HepG2 (cell line): Measurements from ENCODE around the gene CREG2. TPM values are rescaled to one million over a fixed set of nuclear protein-coding genes. Genes with fewer than 3 reads are reported as not detected.

Experiments
- ATAC-seq: fragments of 200-7000 bp; cut with Tn5 transposase; 3 replicates; pipeline ENCODE4 v1.9.1; 2020; ENCODE audit warnings: mild to moderate bottlenecking, moderate library complexity
- BruUV-seq: library from RNA; stranded (reverse); fragments of 400-500 nt; replicated peaks from 2 replicates; lab custom pipeline; 2021; lab: Mats Ljungman, UMichigan
- CTCF ChIA-PET: fragments of 300-600 bp; formaldehyde crosslinking; extraction: SDS; loops from one replicate; lab custom pipeline; 2021; ENCODE audit warnings: low total read pairs, inconsistent platforms, low intra/inter-chr PET ratio; lab: Yijun Ruan, JAX
- POLR2A ChIA-PET: fragments of 350-600 bp; sonication (Branson Sonifier 250); formaldehyde crosslinking; loops from one replicate; lab custom pipeline; 2020; ENCODE audit warnings: antibody characterized with exemption, inconsistent platforms; lab: Yijun Ruan, JAX
- DNase-seq: peaks from one replicate; pipeline ENCODE4 v3.0.0-alpha.2; 2015; ENCODE audit warnings: low spot score
- FAIRE-seq: peaks from 3 replicates; lab custom pipeline; 2011; peaks lifted over from hg19 to GRCh38; lab: Jason Lieb, UNC
- H2AFZ ChIP-seq: one replicate; pipeline ENCODE4 v1.6.1; 2011; ENCODE audit warnings: low read length, inconsistent platforms
- H3K27ac ChIP-seq: fragments of 300-600 bp; 3 replicates; pipeline ENCODE4 v1.8.0; 2011; ENCODE audit warnings: mixed run types, mild to moderate bottlenecking, mixed read lengths, low read length, inconsistent platforms; ENCODE audit not compliant: insufficient read depth; ENCODE audit errors: extremely low read length
- H3K27me3 ChIP-seq, 2 experiments: fragments of 200-600 bp in 1 of 2; 2 replicates in 1 of 2; 3 replicates in 1 of 2; pipeline versions ENCODE4 v1.6.0 to v1.8.0; 2011; ENCODE audit warnings: low read length in 2 of 2, mild to moderate bottlenecking in 2 of 2, moderate library complexity in 2 of 2, inconsistent platforms in 1 of 2; ENCODE audit not compliant: insufficient read depth in 2 of 2, control insufficient read depth in 1 of 2
- H3K36me3 ChIP-seq, 2 experiments: fragments of 200-600 bp in 1 of 2; replicated peaks in 1 of 2; 2 replicates in 1 of 2; 3 replicates in 1 of 2; pipeline versions ENCODE4 v1.5.1 to v1.8.0; 2011; ENCODE audit warnings: low read length in 2 of 2, inconsistent platforms in 1 of 2; ENCODE audit not compliant: insufficient read depth in 2 of 2, control insufficient read depth in 1 of 2
- H3K4me1 ChIP-seq: 2 replicates; pipeline ENCODE4 v1.5.1; 2012; ENCODE audit warnings: low read length, inconsistent platforms; ENCODE audit not compliant: insufficient read depth
- H3K4me2 ChIP-seq: 2 replicates; pipeline ENCODE4 v1.6.0; 2011; ENCODE audit warnings: low read depth, low read length, inconsistent platforms
- H3K4me3 ChIP-seq, 3 experiments: fragments of 200-600 bp in 1 of 3; sonication (generic), shearing (Covaris generic) in 1 of 3; replicated peaks in 1 of 3; 2 replicates each; pipeline ENCODE4 v1.5.1; 2011 to 2016; ENCODE audit warnings: low read length in 3 of 3, inconsistent platforms in 2 of 3, low read depth in 2 of 3, mild to moderate bottlenecking in 2 of 3, control low read depth in 1 of 3, mixed read lengths in 1 of 3; ENCODE audit not compliant: insufficient read depth in 1 of 3
- H3K79me2 ChIP-seq: one replicate; pipeline ENCODE4 v1.6.1; 2011; ENCODE audit warnings: low read length, inconsistent platforms; ENCODE audit not compliant: insufficient read depth
- H3K9ac ChIP-seq: 2 replicates; pipeline ENCODE4 v1.6.0; 2011; ENCODE audit warnings: mild to moderate bottlenecking, low read depth, low read length, inconsistent platforms; ENCODE audit not compliant: insufficient read depth
- H3K9me3 ChIP-seq: 2 replicates; pipeline ENCODE4 v1.5.1; 2012; ENCODE audit warnings: mild to moderate bottlenecking, low read length
- H4K20me1 ChIP-seq: 2 replicates; pipeline ENCODE4 v1.6.0; 2011; ENCODE audit warnings: inconsistent platforms, mild to moderate bottlenecking, low read length, moderate library complexity; ENCODE audit not compliant: insufficient read depth
- ADNP ChIP-seq: sonication (generic); formaldehyde crosslinking; IDR thresholded peaks from 2 replicates; pipeline ENCODE4 v1.4.0; 2020; ENCODE audit warnings: missing genetic modification reagents
- ELF1 ChIP-seq: sonication (generic); formaldehyde crosslinking; IDR thresholded peaks from 2 replicates; pipeline ENCODE4 v1.4.0; 2020; ENCODE audit warnings: missing genetic modification reagents
- NONO ChIP-seq, 2 experiments: fragments of 450-650 bp in 1 of 2; sonication (generic) in 1 of 2; formaldehyde crosslinking in 1 of 2; IDR thresholded peaks in 1 of 2; conservative IDR thresholded peaks in 1 of 2; 2 replicates each; pipeline versions ENCODE4 v1.6.1 to v1.8.0; 2017 to 2022; ENCODE audit warnings: mild to moderate bottlenecking in 1 of 2, missing genetic modification reagents in 1 of 2, moderate library complexity in 1 of 2
- ZNF562 ChIP-seq: sonication (generic); formaldehyde crosslinking; IDR thresholded peaks from 2 replicates; pipeline ENCODE4 v1.8.0; 2022; ENCODE audit warnings: missing genetic modification reagents, borderline replicate concordance
- ZNF781 ChIP-seq: sonication (generic); formaldehyde crosslinking; IDR thresholded peaks from 2 replicates; pipeline ENCODE4 v1.5.1; 2020; ENCODE audit warnings: borderline replicate concordance, mild to moderate bottlenecking, missing genetic modification reagents; ENCODE audit errors: not compliant biosample characterization
- WGBS: methylation state at CpG from one replicate; pipeline ENCODE4 v1.1.6; 2017; ENCODE audit warnings: low lambda C conversion rate; 5-methylcytosine and 5-hydroxymethylcytosine counted together
- in situ Hi-C: cut with HindIII; loops from 2 replicates; pipeline ENCODE4 v1.10.0; 2017; ENCODE audit warnings: low pct_unique_long_range_greater_than_20kb; ENCODE audit not compliant: extremely low pct_ligation_motif_present
- intact Hi-C: fragments of 100-400 bp; cut with micrococcal nuclease; formaldehyde crosslinking; loops from one replicate; pipeline ENCODE4 v1.10.0; 2022; ENCODE audit not compliant: unreplicated experiment
- polyA plus RNA-seq, 8 experiments: library from polyadenylated mRNA; depleted of rRNA in 3 of 8; stranded (reverse) in 7 of 8; unstranded in 1 of 8; fragments of >200 nt; fragmentation: Illumina TruSeq in 4 of 8; extraction: Trizol in 4 of 8; gene quantifications; 2 replicates each; pipeline versions ENCODE4 v1.2.1 to v1.2.3, GENCODE V29; 2011 to 2016; ENCODE audit warnings: low read depth in 4 of 8, missing spikeins in 1 of 8, mixed read lengths in 1 of 8; ENCODE audit not compliant: insufficient read depth in 1 of 8
- total RNA-seq, 5 experiments: library from RNA; depleted of rRNA; stranded (reverse); fragments of >200 nt; fragmentation: Illumina TruSeq; extraction: Trizol; gene quantifications; 2 replicates each; pipeline ENCODE4 v1.2.3, GENCODE V29; 2016; ENCODE audit warnings: low read depth in 1 of 5
- TF ChIP-seq, protein P1 (sequence below): sonication (generic); formaldehyde crosslinking; IDR thresholded peaks from 2 replicates; pipeline ENCODE4 v1.4.0; 2020; ENCODE audit warnings: missing genetic modification reagents
- TF ChIP-seq, protein P2 (sequence below), 2 experiments: sonication (generic) in 1 of 2; formaldehyde crosslinking in 1 of 2; IDR thresholded peaks; 2 replicates each; pipeline versions ENCODE4 v1.4.0 to v1.6.1; 2018 to 2020; ENCODE audit warnings: missing genetic modification reagents in 2 of 2, borderline replicate concordance in 1 of 2, low read depth in 1 of 2, mild to moderate bottlenecking in 1 of 2, missing biosample characterization in 1 of 2
- TF ChIP-seq, protein P3 (sequence below): sonication (generic); formaldehyde crosslinking; IDR thresholded peaks from 2 replicates; pipeline ENCODE4 v1.5.0; 2020; ENCODE audit warnings: mild to moderate bottlenecking, missing genetic modification reagents, borderline replicate concordance
- TF ChIP-seq, protein P4 (sequence below): sonication (generic); formaldehyde crosslinking; IDR thresholded peaks from 2 replicates; pipeline ENCODE4 v1.4.0; 2020; ENCODE audit warnings: mild to moderate bottlenecking, missing genetic modification reagents, borderline replicate concordance

CREG2 gene
- total and polyA plus RNA-seq, 2 of the 13 experiments (the other 11 are each of a cell fraction or from before 2014, with no cell fraction given), result 0.18 to 0.26 TPM

DNA sequence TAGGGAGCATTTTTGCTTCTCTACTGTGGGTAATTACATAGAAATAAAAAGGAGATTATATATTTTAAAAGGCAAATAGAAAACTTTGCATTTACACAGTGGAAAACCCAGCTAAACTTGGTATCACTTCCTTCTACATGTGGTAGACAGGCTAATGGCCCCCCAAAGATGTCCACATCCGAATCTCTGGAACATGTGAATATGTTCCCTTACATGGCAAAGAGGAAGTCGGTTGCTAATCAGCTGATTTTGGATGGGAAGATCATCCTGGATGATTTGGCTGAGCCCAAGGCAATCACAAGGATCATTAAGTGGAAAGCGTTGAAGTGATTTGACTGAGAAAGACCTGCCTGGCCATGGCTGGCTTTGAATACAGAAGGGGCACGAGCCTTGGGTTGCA, 26.2 kb downstream of the CREG2 start:
- POLR2A ChIA-PET, result no interaction called here
- DNase-seq (no peak), FAIRE-seq (no peak), ATAC-seq (no peak)
- no peaks in the 10 kb centered on the region for H4K20me1 ChIP-seq
- no peak overlapping the region for H3K9ac ChIP-seq
- H3K36me3 ChIP-seq, result no peaks in the 10 kb centered on the region
- H3K4me2 ChIP-seq, result no peak overlapping the region
- H3K9me3 ChIP-seq, result no peaks in the 10 kb centered on the region
- BruUV-seq, result no TSS peak
- H3K4me1 ChIP-seq, result peaks cover 12% of the 10 kb centered on the region
- intact Hi-C loops, result no loop called here
- CTCF ChIA-PET, result no interaction called here
- H3K27ac ChIP-seq, result no peak overlapping the region
- peaks cover 0 to 18% of the 10 kb centered on the region in 2 experiments; a peak in 4 of 5 replicates for H3K27me3 ChIP-seq
- H3K4me3 ChIP-seq, result no peak overlapping the region
- WGBS, result 18% methylated on average over 4 of the region's 4 CpGs
- no peak overlapping the region for H2AFZ ChIP-seq
- in situ Hi-C loops, result no loop called here
- no peaks in the 10 kb centered on the region for H3K79me2 ChIP-seq
- TF ChIP-seq ADNP (CRISPR knock-in tag) (no peak), ZNF781 (CRISPR knock-in tag) (no peak), ELF1 (CRISPR knock-in tag) (no peak), NONO (IDR thresholded peaks at IDR 0.05) (no peak), NONO (CRISPR knock-in tag; conservative IDR thresholded peaks at IDR 0.05) (no peak), ZNF562 (CRISPR knock-in tag) (no peak)
- TF ChIP-seq, protein P1, sequence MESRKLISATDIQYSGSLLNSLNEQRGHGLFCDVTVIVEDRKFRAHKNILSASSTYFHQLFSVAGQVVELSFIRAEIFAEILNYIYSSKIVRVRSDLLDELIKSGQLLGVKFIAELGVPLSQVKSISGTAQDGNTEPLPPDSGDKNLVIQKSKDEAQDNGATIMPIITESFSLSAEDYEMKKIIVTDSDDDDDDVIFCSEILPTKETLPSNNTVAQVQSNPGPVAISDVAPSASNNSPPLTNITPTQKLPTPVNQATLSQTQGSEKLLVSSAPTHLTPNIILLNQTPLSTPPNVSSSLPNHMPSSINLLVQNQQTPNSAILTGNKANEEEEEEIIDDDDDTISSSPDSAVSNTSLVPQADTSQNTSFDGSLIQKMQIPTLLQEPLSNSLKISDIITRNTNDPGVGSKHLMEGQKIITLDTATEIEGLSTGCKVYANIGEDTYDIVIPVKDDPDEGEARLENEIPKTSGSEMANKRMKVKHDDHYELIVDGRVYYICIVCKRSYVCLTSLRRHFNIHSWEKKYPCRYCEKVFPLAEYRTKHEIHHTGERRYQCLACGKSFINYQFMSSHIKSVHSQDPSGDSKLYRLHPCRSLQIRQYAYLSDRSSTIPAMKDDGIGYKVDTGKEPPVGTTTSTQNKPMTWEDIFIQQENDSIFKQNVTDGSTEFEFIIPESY (CRISPR knock-in tag), result no peak
- TF ChIP-seq, protein P2, sequence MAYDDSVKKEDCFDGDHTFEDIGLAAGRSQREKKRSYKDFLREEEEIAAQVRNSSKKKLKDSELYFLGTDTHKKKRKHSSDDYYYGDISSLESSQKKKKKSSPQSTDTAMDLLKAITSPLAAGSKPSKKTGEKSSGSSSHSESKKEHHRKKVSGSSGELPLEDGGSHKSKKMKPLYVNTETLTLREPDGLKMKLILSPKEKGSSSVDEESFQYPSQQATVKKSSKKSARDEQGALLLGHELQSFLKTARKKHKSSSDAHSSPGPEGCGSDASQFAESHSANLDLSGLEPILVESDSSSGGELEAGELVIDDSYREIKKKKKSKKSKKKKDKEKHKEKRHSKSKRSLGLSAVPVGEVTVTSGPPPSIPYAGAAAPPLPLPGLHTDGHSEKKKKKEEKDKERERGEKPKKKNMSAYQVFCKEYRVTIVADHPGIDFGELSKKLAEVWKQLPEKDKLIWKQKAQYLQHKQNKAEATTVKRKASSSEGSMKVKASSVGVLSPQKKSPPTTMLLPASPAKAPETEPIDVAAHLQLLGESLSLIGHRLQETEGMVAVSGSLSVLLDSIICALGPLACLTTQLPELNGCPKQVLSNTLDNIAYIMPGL (CRISPR knock-in tag; IDR thresholded peaks at IDR 0.05; ENCODE audit: borderline replicate concordance in 1 of 2, low read depth in 1 of 2), result no peak
- TF ChIP-seq, protein P3, sequence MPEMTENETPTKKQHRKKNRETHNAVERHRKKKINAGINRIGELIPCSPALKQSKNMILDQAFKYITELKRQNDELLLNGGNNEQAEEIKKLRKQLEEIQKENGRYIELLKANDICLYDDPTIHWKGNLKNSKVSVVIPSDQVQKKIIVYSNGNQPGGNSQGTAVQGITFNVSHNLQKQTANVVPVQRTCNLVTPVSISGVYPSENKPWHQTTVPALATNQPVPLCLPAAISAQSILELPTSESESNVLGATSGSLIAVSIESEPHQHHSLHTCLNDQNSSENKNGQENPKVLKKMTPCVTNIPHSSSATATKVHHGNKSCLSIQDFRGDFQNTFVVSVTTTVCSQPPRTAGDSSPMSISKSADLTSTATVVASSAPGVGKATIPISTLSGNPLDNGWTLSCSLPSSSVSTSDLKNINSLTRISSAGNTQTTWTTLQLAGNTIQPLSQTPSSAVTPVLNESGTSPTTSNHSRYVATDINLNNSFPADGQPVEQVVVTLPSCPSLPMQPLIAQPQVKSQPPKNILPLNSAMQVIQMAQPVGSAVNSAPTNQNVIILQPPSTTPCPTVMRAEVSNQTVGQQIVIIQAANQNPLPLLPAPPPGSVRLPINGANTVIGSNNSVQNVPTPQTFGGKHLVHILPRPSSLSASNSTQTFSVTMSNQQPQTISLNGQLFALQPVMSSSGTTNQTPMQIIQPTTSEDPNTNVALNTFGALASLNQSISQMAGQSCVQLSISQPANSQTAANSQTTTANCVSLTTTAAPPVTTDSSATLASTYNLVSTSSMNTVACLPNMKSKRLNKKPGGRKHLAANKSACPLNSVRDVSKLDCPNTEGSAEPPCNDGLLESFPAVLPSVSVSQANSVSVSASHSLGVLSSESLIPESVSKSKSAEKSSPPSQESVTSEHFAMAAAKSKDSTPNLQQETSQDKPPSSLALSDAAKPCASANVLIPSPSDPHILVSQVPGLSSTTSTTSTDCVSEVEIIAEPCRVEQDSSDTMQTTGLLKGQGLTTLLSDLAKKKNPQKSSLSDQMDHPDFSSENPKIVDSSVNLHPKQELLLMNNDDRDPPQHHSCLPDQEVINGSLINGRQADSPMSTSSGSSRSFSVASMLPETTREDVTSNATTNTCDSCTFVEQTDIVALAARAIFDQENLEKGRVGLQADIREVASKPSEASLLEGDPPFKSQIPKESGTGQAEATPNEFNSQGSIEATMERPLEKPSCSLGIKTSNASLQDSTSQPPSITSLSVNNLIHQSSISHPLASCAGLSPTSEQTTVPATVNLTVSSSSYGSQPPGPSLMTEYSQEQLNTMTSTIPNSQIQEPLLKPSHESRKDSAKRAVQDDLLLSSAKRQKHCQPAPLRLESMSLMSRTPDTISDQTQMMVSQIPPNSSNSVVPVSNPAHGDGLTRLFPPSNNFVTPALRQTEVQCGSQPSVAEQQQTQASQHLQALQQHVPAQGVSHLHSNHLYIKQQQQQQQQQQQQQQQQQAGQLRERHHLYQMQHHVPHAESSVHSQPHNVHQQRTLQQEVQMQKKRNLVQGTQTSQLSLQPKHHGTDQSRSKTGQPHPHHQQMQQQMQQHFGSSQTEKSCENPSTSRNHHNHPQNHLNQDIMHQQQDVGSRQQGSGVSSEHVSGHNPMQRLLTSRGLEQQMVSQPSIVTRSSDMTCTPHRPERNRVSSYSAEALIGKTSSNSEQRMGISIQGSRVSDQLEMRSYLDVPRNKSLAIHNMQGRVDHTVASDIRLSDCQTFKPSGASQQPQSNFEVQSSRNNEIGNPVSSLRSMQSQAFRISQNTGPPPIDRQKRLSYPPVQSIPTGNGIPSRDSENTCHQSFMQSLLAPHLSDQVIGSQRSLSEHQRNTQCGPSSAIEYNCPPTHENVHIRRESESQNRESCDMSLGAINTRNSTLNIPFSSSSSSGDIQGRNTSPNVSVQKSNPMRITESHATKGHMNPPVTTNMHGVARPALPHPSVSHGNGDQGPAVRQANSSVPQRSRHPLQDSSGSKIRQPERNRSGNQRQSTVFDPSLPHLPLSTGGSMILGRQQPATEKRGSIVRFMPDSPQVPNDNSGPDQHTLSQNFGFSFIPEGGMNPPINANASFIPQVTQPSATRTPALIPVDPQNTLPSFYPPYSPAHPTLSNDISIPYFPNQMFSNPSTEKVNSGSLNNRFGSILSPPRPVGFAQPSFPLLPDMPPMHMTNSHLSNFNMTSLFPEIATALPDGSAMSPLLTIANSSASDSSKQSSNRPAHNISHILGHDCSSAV, result no peak
- TF ChIP-seq, protein P4, sequence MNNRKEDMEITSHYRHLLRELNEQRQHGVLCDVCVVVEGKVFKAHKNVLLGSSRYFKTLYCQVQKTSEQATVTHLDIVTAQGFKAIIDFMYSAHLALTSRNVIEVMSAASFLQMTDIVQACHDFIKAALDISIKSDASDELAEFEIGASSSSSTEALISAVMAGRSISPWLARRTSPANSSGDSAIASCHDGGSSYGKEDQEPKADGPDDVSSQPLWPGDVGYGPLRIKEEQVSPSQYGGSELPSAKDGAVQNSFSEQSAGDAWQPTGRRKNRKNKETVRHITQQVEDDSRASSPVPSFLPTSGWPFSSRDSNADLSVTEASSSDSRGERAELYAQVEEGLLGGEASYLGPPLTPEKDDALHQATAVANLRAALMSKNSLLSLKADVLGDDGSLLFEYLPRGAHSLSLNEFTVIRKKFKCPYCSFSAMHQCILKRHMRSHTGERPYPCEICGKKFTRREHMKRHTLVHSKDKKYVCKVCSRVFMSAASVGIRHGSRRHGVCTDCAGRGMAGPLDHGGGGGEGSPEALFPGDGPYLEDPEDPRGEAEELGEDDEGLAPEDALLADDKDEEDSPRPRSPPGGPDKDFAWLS, result no peak
